ENCODE results near the gene GPAT2. TPM values are rescaled to one million over a fixed set of nuclear protein-coding genes. Genes with fewer than 3 reads are reported as not detected.
"Not testable (repeated sequence)": the region's sequence is repeated elsewhere in the genome, so short reads cannot be mapped to it uniquely, and the experiment has no call there.

GPAT2 gene
- total RNA-seq, 1 experiment from 2014 or later = not detected

DNA sequence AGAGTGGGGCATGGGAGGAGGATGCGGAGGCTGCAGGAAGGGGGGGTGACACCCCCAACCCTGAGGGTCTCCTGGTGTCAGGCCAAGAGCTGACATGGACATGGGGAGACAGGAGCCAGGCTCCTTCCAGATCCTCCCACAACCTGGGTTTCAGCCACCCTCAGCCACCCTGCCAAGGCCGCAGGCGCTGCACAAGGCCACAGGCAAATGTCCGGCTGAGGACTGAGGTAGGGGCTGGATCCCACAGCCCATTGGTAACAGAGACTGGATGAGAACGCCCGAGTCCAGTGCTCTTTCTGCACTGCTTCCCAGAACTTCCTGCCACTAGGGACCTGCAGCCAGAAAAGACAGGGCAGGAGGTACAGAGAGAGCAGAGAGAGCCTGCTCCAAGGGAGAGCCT lies 24.7 kb upstream of the GPAT2 start:
- H3K4me1 Mint-ChIP-seq (ENCODE audit: low read depth, unreplicated experiment); H3K36me3 Mint-ChIP-seq (ENCODE audit: insufficient read depth, unreplicated experiment); CTCF ChIA-PET; H3K9me3 Mint-ChIP-seq (ENCODE audit: low read depth, unreplicated experiment); H3K27me3 Mint-ChIP-seq (ENCODE audit: unreplicated experiment); DNase-seq; H3K27ac Mint-ChIP-seq (ENCODE audit: unreplicated experiment); H3K4me3 Mint-ChIP-seq (ENCODE audit: low read depth, unreplicated experiment); BruUV-seq (replicated peaks); intact Hi-C loops (cut with micrococcal nuclease; ENCODE audit: unreplicated experiment): not testable (repeated sequence)

DNA sequence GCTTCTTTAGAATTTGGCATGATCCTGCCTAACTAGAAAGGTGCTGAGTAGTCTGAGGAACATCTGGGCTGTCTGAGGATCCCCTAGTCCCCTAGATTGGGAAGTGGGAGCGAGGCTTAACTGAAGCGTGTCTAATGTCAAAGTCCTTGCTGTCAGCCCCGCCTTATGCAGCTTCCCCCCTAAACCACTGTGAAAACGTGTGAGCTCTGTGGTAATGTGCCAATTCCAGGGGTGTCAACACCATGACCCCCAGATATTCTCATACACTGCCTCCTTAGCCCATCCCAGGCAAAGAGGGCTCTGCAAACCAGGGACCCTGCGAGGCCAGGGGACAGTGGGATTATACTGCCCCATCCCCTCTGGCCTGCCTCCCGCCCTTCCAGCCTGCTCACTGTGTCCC lies 21.1 kb upstream of the GPAT2 start:
- BruUV-seq (replicated peaks); H3K4me1 Mint-ChIP-seq (ENCODE audit: low read depth, unreplicated experiment); CTCF ChIA-PET; H3K4me3 Mint-ChIP-seq (ENCODE audit: low read depth, unreplicated experiment); H3K27me3 Mint-ChIP-seq (ENCODE audit: unreplicated experiment); H3K36me3 Mint-ChIP-seq (ENCODE audit: insufficient read depth, unreplicated experiment); intact Hi-C loops (cut with micrococcal nuclease; ENCODE audit: unreplicated experiment); H3K27ac Mint-ChIP-seq (ENCODE audit: unreplicated experiment); H3K9me3 Mint-ChIP-seq (ENCODE audit: low read depth, unreplicated experiment); DNase-seq: not testable (repeated sequence)

DNA sequence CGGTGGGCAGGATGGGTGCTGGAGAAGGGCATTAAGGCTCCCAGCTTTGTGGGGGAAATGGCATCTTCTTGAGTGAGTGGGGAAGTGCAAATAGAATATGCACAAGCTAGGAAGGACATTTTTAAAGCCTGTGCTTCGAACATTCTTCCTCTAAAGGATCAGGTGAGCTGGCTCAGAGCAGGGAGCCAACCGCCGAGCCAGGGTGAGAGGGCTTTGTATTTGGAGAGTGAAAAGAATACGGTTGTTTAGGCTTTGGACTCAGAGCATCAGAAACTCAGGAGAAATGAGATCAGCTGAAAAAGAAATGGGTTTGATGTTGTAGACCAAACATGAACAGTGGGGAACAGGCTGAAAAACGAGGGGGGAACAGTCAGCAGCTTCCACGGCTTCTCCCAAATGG lies 19.8 kb upstream of the GPAT2 start:
- H3K4me1 Mint-ChIP-seq (ENCODE audit: low read depth, unreplicated experiment); H3K36me3 Mint-ChIP-seq (ENCODE audit: insufficient read depth, unreplicated experiment); intact Hi-C loops (cut with micrococcal nuclease; ENCODE audit: unreplicated experiment); H3K9me3 Mint-ChIP-seq (ENCODE audit: low read depth, unreplicated experiment); H3K27ac Mint-ChIP-seq (ENCODE audit: unreplicated experiment); H3K27me3 Mint-ChIP-seq (ENCODE audit: unreplicated experiment); BruUV-seq (replicated peaks); CTCF ChIA-PET; DNase-seq; H3K4me3 Mint-ChIP-seq (ENCODE audit: low read depth, unreplicated experiment): not testable (repeated sequence)

DNA sequence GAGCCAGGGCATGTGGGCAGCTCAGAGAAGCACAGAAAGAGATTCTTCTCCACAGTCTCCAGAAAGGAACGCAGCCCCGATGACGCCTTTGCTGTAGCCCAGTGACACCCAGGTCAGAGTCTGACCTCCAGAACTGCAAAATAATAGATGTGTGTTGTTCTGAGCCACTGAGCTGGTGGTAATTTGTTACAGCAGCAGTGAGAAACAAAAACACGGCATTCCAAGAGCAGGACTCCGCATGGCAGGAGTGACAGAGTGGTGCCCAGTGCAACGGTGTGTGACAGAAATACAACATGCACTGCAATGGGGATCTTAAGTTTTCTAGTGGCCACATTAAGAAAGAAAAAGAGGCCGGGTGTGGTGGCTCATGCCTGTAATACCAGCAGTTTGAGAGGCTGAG lies 18.7 kb upstream of the GPAT2 start:
- DNase-seq; H3K4me1 Mint-ChIP-seq (ENCODE audit: low read depth, unreplicated experiment); H3K9me3 Mint-ChIP-seq (ENCODE audit: low read depth, unreplicated experiment); BruUV-seq (replicated peaks); CTCF ChIA-PET; intact Hi-C loops (cut with micrococcal nuclease; ENCODE audit: unreplicated experiment); H3K27ac Mint-ChIP-seq (ENCODE audit: unreplicated experiment); H3K4me3 Mint-ChIP-seq (ENCODE audit: low read depth, unreplicated experiment); H3K36me3 Mint-ChIP-seq (ENCODE audit: insufficient read depth, unreplicated experiment): not testable (repeated sequence)
- peaks cover 13% of the 10 kb centered on the region for H3K27me3 Mint-ChIP-seq (ENCODE audit: unreplicated experiment)

DNA sequence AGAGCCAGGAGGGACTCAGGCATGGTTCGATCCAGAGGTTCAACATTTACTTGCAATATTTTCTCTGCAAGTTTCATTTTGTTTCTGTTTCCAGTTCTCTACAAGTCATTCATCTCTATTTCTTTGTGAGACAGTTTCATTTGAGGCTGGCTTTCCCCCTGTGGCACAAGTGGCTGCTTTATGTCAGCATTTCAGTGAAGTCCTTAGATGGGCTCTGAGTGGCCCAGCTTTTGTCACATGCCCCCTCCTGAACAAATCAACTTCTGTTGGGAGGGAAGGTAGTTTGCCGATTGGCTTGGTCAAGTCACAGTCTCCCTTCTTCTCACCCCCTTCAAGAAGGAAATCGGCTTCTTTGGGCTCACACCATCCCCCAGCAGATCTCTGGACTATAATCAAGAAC lies 17.9 kb upstream of the GPAT2 start:
- H3K27ac Mint-ChIP-seq (ENCODE audit: unreplicated experiment); BruUV-seq (replicated peaks); DNase-seq; intact Hi-C loops (cut with micrococcal nuclease; ENCODE audit: unreplicated experiment); H3K36me3 Mint-ChIP-seq (ENCODE audit: insufficient read depth, unreplicated experiment); H3K9me3 Mint-ChIP-seq (ENCODE audit: low read depth, unreplicated experiment); CTCF ChIA-PET; H3K4me3 Mint-ChIP-seq (ENCODE audit: low read depth, unreplicated experiment); H3K4me1 Mint-ChIP-seq (ENCODE audit: low read depth, unreplicated experiment): not testable (repeated sequence)
- peaks cover 20% of the 10 kb centered on the region for H3K27me3 Mint-ChIP-seq (ENCODE audit: unreplicated experiment)

DNA sequence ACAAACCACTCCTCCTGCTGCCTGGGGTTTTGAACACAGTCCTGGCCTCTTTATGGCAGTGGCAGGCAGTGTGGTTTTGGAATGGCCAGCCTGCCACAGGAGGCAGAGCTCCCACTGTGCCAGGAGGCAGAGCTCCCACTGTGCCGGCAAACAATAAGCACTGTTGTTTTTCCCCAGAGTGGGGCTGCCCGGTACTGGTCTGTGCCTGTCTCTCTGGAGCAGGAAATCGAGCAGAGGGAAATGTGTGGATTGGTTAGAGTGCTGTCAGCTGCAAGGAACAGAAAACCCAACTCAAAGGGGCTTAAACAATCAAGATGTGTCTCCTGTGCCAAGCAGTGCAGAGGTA lies 15.2 kb upstream of the GPAT2 start:
- BruUV-seq (replicated peaks); H3K4me1 Mint-ChIP-seq (ENCODE audit: low read depth, unreplicated experiment); H3K4me3 Mint-ChIP-seq (ENCODE audit: low read depth, unreplicated experiment); intact Hi-C loops (cut with micrococcal nuclease; ENCODE audit: unreplicated experiment); H3K27ac Mint-ChIP-seq (ENCODE audit: unreplicated experiment); DNase-seq; CTCF ChIA-PET; H3K36me3 Mint-ChIP-seq (ENCODE audit: insufficient read depth, unreplicated experiment); H3K9me3 Mint-ChIP-seq (ENCODE audit: low read depth, unreplicated experiment): not testable (repeated sequence)
- H3K27me3 Mint-ChIP-seq (ENCODE audit: unreplicated experiment) = peaks cover 22% of the 10 kb centered on the region

DNA sequence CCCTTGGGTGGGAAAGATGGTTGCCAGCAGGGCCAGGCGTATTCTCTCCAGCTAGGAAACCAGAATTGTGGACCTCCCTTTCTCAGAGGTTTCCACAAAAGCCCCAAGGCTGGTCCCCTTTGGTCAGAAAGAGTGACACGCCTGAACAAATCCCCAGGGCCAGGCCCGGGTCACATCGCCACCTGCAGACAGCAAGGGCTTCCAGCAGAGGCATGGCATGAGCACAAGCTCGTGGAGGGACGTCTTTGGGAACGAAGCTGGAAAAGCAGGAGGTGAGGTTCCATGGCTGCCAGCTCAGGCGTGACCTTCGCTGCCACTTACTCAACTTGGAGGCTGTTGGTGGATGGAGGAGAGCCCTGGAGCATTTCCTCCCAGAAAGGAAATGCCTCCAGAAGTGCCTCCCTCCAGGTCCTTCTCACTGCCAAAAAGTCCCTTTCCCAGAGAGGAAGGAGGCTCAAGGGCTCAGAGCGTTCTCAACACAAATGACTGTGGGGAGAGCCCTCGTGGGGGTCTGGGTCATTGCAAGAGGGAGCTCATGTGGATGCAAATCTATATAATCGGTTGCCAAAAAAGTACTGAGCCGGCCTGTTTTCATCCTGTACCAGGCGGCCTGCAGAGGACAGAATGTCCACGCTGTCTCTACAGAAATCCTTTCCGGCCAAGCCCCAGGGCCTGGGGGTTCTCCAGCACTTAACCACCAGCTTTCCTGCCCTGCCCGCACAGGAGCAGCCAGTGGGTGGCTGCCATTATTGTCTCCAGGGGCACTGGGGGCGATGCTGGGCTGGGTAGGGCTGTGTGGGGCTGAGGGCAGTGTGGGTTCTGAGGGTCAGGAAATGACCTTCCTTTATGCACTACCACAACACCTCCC lies 14.6 kb upstream of the GPAT2 start:
- H3K27ac Mint-ChIP-seq (ENCODE audit: unreplicated experiment); intact Hi-C loops (cut with micrococcal nuclease; ENCODE audit: unreplicated experiment); H3K4me1 Mint-ChIP-seq (ENCODE audit: low read depth, unreplicated experiment); H3K4me3 Mint-ChIP-seq (ENCODE audit: low read depth, unreplicated experiment); CTCF ChIA-PET; DNase-seq; H3K9me3 Mint-ChIP-seq (ENCODE audit: low read depth, unreplicated experiment); H3K36me3 Mint-ChIP-seq (ENCODE audit: insufficient read depth, unreplicated experiment); BruUV-seq (replicated peaks): not testable (repeated sequence)
- H3K27me3 Mint-ChIP-seq (ENCODE audit: unreplicated experiment) = peaks cover 22% of the 10 kb centered on the region

DNA sequence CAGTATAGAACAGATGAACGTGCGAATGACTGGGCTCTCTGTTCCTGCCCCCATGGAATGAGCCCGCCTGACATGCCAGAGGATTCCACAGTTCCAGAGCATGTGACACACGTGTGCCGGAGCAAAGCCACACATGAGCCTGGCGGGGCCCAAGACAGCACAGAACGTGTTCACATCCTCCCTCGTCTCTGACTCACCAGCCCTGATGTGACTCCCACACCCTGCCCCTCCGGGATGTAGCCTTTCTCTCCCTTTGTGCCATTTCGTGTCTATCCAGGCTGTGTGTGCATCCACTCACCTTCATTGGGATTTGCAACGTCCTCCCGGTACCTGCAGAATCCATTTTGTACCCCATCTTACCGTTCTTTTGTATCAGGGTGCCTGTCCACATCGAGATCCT lies 838 bp upstream of the GPAT2 start:
- H3K4me3 Mint-ChIP-seq (ENCODE audit: low read depth, unreplicated experiment); intact Hi-C loops (cut with micrococcal nuclease; ENCODE audit: unreplicated experiment); H3K9me3 Mint-ChIP-seq (ENCODE audit: low read depth, unreplicated experiment); DNase-seq; H3K4me1 Mint-ChIP-seq (ENCODE audit: low read depth, unreplicated experiment); BruUV-seq (replicated peaks); CTCF ChIA-PET; H3K27me3 Mint-ChIP-seq (ENCODE audit: unreplicated experiment); H3K27ac Mint-ChIP-seq (ENCODE audit: unreplicated experiment); H3K36me3 Mint-ChIP-seq (ENCODE audit: insufficient read depth, unreplicated experiment): not testable (repeated sequence)

DNA sequence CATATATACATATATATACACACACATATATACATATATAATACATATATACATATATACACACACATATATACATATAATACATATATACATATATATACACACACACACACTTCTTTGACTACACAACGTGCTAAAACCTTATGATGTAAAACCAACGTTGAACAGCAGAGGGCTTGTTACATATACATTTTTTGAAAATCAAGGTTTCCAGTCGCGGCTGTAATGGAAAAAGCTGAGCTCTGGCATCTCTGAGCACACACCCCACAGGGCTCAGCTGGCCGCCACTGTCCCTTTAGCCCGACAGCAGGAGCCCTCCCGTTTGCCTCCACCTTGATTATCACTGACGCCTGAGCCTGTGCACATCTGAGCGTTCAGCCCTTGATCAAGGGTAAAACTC lies 719 bp downstream of the GPAT2 start:
- H3K27ac Mint-ChIP-seq (ENCODE audit: unreplicated experiment); BruUV-seq (replicated peaks); H3K4me3 Mint-ChIP-seq (ENCODE audit: low read depth, unreplicated experiment); CTCF ChIA-PET; H3K27me3 Mint-ChIP-seq (ENCODE audit: unreplicated experiment); intact Hi-C loops (cut with micrococcal nuclease; ENCODE audit: unreplicated experiment); DNase-seq; H3K9me3 Mint-ChIP-seq (ENCODE audit: low read depth, unreplicated experiment); H3K36me3 Mint-ChIP-seq (ENCODE audit: insufficient read depth, unreplicated experiment); H3K4me1 Mint-ChIP-seq (ENCODE audit: low read depth, unreplicated experiment): not testable (repeated sequence)

DNA sequence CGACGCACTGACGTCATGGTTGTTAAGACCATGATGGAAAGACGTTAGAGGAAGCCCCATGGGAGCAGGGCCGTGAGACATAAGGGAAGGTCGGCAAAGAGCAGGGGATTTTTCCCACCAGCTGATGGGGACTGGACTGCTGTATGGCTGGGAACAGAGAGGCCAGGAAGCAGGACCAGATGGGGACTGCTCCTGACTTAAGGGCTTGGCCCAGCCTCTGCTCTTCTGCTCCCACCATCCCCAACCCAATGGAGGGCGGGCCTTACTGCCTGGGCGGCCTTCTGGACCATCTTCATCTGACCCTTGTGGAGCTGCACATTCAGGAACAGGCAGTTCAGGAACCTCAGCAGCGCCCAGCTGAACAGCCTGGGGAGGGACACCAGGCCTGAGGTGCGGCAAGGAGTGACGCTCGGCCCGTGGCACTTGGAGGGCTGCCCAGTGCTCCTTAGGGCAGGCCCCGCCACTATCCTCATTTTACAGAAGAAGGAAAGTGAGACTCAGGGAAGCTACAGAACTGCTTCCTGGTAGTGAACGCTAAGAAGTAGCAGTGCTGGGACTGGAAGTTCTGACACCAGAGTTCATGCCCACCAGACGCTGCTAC lies 6.9 kb downstream of the GPAT2 start:
- intact Hi-C loops (cut with micrococcal nuclease; ENCODE audit: unreplicated experiment) = loop anchor here (10.0 kb wide), 2 partner anchors 147 to 237 kb away; partner anchors contain the start of genes CIAO1 and TMEM127
- not testable (repeated sequence) for H3K9me3 Mint-ChIP-seq (ENCODE audit: low read depth, unreplicated experiment)

More for the DNA sequence above, 6.9 kb downstream of the GPAT2 start:
- H3K27me3 Mint-ChIP-seq (ENCODE audit: unreplicated experiment); H3K36me3 Mint-ChIP-seq (ENCODE audit: insufficient read depth, unreplicated experiment); BruUV-seq (replicated peaks); DNase-seq; H3K27ac Mint-ChIP-seq (ENCODE audit: unreplicated experiment); H3K4me3 Mint-ChIP-seq (ENCODE audit: low read depth, unreplicated experiment); CTCF ChIA-PET; H3K4me1 Mint-ChIP-seq (ENCODE audit: low read depth, unreplicated experiment): not testable (repeated sequence)
